T-helper 17 cell (primary cell): Measurements from ENCODE around the gene DDIT3. TPM values are rescaled to one million over a fixed set of nuclear protein-coding genes. Genes with fewer than 3 reads are reported as not detected.

ENCODE experiments used
- ATAC-seq: fragments of 150-1000 bp; cut with Tn5 transposase; 2 replicates; pipeline ENCODE4 v1.10.0; 2021; ENCODE audit warnings: mild to moderate bottlenecking, moderate library complexity
- DNase-seq, 3 donors: peaks; one replicate each; pipeline versions ENCODE4 v3.0.0 to v3.0.0-alpha.2; 2020 to 2021
- H3K9me3 ChIP-seq: one replicate; pipeline ENCODE4 v1.7.0; 2013; ENCODE audit warnings: low read length, mild to moderate bottlenecking; ENCODE audit not compliant: control insufficient read depth, poor library complexity, severe bottlenecking
- H3K27ac Mint-ChIP-seq: one replicate; pipeline ENCODE4 v1.8.0; 2022; ENCODE audit warnings: mild to moderate bottlenecking, moderate library complexity, mixed read lengths
- H3K27me3 Mint-ChIP-seq: one replicate; pipeline ENCODE4 v1.8.0; 2022; ENCODE audit warnings: mixed read lengths
- H3K36me3 Mint-ChIP-seq: one replicate; pipeline ENCODE4 v1.8.0; 2022; ENCODE audit warnings: low read depth, mixed read lengths
- H3K4me1 Mint-ChIP-seq: one replicate; pipeline ENCODE4 v1.8.0; 2022; ENCODE audit warnings: mild to moderate bottlenecking, mixed read lengths
- H3K4me3 Mint-ChIP-seq: one replicate; pipeline ENCODE4 v1.8.0; 2022; ENCODE audit warnings: mild to moderate bottlenecking, moderate library complexity, mixed read lengths
- total RNA-seq, 4 donors: library from RNA in 2 of 4; stranded (reverse) in 2 of 4; gene quantifications; one replicate each; pipeline ENCODE4 v1.2.3 and lab custom pipeline; 2022 to 2026

Gene DDIT3
- total RNA-seq, 2 donors from 2014 or later: 115 to 145 TPM

- ATAC-seq (peak; percentile 98), DNase-seq (peak; percentile 80 to 87 (median 82))
- peak within 1 kb of the TSS; percentile 98 for H3K4me3 Mint-ChIP-seq
- peaks cover 8% of the 10 kb centered on the region for H3K36me3 Mint-ChIP-seq
- H3K27ac Mint-ChIP-seq: peak within 1 kb of the TSS; percentile 97
- H3K27me3 Mint-ChIP-seq: no peaks in the 10 kb centered on the region
- H3K9me3 ChIP-seq: no peaks in the 10 kb centered on the region
- H3K4me1 Mint-ChIP-seq: peaks cover 31% of the 10 kb centered on the region
Measured at GRCh38 chr12:57487597-57488401, 32.5 kb downstream of the DDIT3 start, which contains the start of gene MARS1. Gene MARS1 (plus strand): TSS chr12:57488068. CDS start chr12:57488091, 23 bp downstream.

- Mint-ChIP-seq H3K36me3 (peaks cover 8% of the 10 kb centered on the region), H3K4me1 (peaks cover 28% of the 10 kb centered on the region), H3K4me3 (no peak overlapping the region), H3K27me3 (no peaks in the 10 kb centered on the region), H3K27ac (peak overlapping the region; percentile 97)
- H3K9me3 ChIP-seq: no peaks in the 10 kb centered on the region
- no peak for DNase-seq
- ATAC-seq: no peak
Measured at GRCh38 chr12:57487055-57487596, 33.2 kb downstream of the DDIT3 start.

- no peak overlapping the region for H3K27ac Mint-ChIP-seq
- no peak for ATAC-seq
- H3K4me1 Mint-ChIP-seq: peaks cover 32% of the 10 kb centered on the region
Measured at GRCh38 chr12:57485695-57486094, 34.6 kb downstream of the DDIT3 start.

GRCh38 chr12:57483466-57483865, 36.8 kb downstream of the DDIT3 start:
- H3K36me3 Mint-ChIP-seq: peaks cover 2% of the 10 kb centered on the region
- DNase-seq (no peak), ATAC-seq (no peak)
- no peak overlapping the region for H3K4me3 Mint-ChIP-seq
- H3K27ac Mint-ChIP-seq: peak overlapping the region; percentile 100
- peaks cover 42% of the 10 kb centered on the region for H3K4me1 Mint-ChIP-seq
- H3K27me3 Mint-ChIP-seq: no peaks in the 10 kb centered on the region
- H3K9me3 ChIP-seq: no peaks in the 10 kb centered on the region

More at GRCh38 chr12:57485695-57486094, 34.6 kb downstream of the DDIT3 start:
- Mint-ChIP-seq H3K36me3 (peaks cover 2% of the 10 kb centered on the region), H3K4me3 (no peak overlapping the region), H3K27me3 (no peaks in the 10 kb centered on the region)
- no peak for DNase-seq
- H3K9me3 ChIP-seq: no peaks in the 10 kb centered on the region

- Mint-ChIP-seq H3K4me3 (no peak overlapping the region), H3K27me3 (no peaks in the 10 kb centered on the region), H3K4me1 (peaks cover 52% of the 10 kb centered on the region), H3K27ac (peak overlapping the region; percentile 100), H3K36me3 (peaks cover 3% of the 10 kb centered on the region)
- H3K9me3 ChIP-seq: no peaks in the 10 kb centered on the region
- ATAC-seq (no peak), DNase-seq (no peak)
Measured at GRCh38 chr12:57481671-57482070, 38.6 kb downstream of the DDIT3 start.

GRCh38 chr12:57479376-57480115, 40.8 kb downstream of the DDIT3 start, which contains the start of gene ARHGAP9:
Gene ARHGAP9 (minus strand): TSS chr12:57479866. CDS start chr12:57479406, 460 bp downstream.
- peak; percentile 69 for ATAC-seq
- peaks cover 5% of the 10 kb centered on the region for H3K36me3 Mint-ChIP-seq

GRCh38 chr12:57479043-57479375, 41.3 kb downstream of the DDIT3 start:
- Mint-ChIP-seq H3K4me3 (peak overlapping the region; percentile 98), H3K4me1 (peaks cover 68% of the 10 kb centered on the region), H3K27ac (peak overlapping the region; percentile 100), H3K27me3 (no peaks in the 10 kb centered on the region), H3K36me3 (peaks cover 11% of the 10 kb centered on the region)
- H3K9me3 ChIP-seq: no peaks in the 10 kb centered on the region
- no peak for ATAC-seq
- DNase-seq: no peak

More at GRCh38 chr12:57479376-57480115, 40.8 kb downstream of the DDIT3 start, which contains the start of gene ARHGAP9:
- peak within 1 kb of the TSS; percentile 100 for H3K27ac Mint-ChIP-seq
- peak within 1 kb of the TSS; percentile 98 for H3K4me3 Mint-ChIP-seq
- no peaks in the 10 kb centered on the region for H3K9me3 ChIP-seq
- peaks cover 62% of the 10 kb centered on the region for H3K4me1 Mint-ChIP-seq
- DNase-seq: peak in 2 of 3 donors; percentile 40 to 47
- no peaks in the 10 kb centered on the region for H3K27me3 Mint-ChIP-seq

- H3K27ac Mint-ChIP-seq: peak overlapping the region; percentile 100
- peaks cover 67% of the 10 kb centered on the region for H3K4me1 Mint-ChIP-seq
- ATAC-seq (peak; percentile 70), DNase-seq (peak in 2 of 3 donors; percentile 32 to 65)
- peaks cover 16% of the 10 kb centered on the region for H3K36me3 Mint-ChIP-seq
- no peaks in the 10 kb centered on the region for H3K9me3 ChIP-seq
- H3K27me3 Mint-ChIP-seq: no peaks in the 10 kb centered on the region
- H3K4me3 Mint-ChIP-seq: peak overlapping the region; percentile 98
Measured at GRCh38 chr12:57477710-57478681, 42.3 kb downstream of the DDIT3 start.

GRCh38 chr12:57476993-57477709, 43.2 kb downstream of the DDIT3 start:
- Mint-ChIP-seq H3K4me3 (peak overlapping the region; percentile 98), H3K27me3 (no peaks in the 10 kb centered on the region), H3K4me1 (peaks cover 73% of the 10 kb centered on the region), H3K27ac (peak overlapping the region; percentile 100), H3K36me3 (peaks cover 16% of the 10 kb centered on the region)
- ATAC-seq (no peak), DNase-seq (no peak)
- no peaks in the 10 kb centered on the region for H3K9me3 ChIP-seq

GRCh38 chr12:57476162-57476992, 43.9 kb downstream of the DDIT3 start:
- no peaks in the 10 kb centered on the region for H3K27me3 Mint-ChIP-seq
- ATAC-seq (peak; percentile 35), DNase-seq (peak; percentile 45 to 68 (median 56))
- H3K4me3 Mint-ChIP-seq: peak overlapping the region; percentile 98
- H3K9me3 ChIP-seq: no peaks in the 10 kb centered on the region
- H3K27ac Mint-ChIP-seq: peak overlapping the region; percentile 100
- peaks cover 16% of the 10 kb centered on the region for H3K36me3 Mint-ChIP-seq
- peaks cover 73% of the 10 kb centered on the region for H3K4me1 Mint-ChIP-seq
